SKM-1 (cell line): ENCODE data around the gene AKAP12.
A peak's percentile ranks its signal among the peaks of the same experiment; 100 is the strongest.
"Not testable (repeated sequence)": the region's sequence is repeated elsewhere in the genome, so short reads cannot be mapped to it uniquely, and the experiment has no call there.

ENCODE experiments used
- DNase-seq: peaks from one replicate; lab custom pipeline; 2025; ENCODE audit not compliant: unreplicated experiment; lab: John Stamatoyannopoulos, UW

AKAP12 gene

DNA sequence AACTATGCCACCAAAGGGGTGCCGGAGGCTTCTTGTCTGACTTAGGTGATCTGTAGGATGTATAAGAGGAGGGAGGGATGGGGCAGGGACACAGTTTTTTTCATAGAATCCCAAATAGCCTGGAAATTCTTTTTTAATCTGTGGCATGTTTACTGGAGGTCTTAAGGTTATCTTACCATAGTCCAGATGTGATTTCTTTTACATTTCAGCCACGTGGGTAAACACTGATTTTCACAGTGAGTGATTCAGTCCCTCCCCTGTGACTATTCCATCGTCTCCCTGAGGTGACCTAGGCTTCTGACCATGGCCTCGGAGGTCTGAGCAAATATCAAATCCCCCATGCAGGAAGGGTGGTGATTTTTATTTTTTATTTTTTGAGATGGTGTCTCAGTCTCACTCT is 67.7 kb downstream of the AKAP12 start:
- no peak for DNase-seq

DNA sequence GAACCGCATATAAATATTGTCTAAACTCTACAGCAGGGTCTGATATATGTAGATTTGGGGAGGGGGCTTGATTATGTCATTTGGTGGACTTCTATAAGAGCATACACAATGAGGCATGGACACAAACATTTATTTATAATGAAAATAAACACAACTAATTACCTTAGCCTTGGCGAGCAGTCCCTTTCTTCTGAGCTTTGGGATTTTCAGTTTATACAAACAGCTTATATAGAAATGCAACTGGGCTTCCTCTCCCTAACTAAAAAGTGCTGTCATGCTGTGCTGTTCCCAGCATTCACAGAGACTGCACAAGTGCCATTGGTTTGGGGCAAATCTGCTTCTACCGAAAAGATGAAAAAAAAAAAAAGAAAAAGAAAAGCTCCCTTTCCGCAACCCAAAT is 69.9 kb downstream of the AKAP12 start:
- no peak for DNase-seq

DNA sequence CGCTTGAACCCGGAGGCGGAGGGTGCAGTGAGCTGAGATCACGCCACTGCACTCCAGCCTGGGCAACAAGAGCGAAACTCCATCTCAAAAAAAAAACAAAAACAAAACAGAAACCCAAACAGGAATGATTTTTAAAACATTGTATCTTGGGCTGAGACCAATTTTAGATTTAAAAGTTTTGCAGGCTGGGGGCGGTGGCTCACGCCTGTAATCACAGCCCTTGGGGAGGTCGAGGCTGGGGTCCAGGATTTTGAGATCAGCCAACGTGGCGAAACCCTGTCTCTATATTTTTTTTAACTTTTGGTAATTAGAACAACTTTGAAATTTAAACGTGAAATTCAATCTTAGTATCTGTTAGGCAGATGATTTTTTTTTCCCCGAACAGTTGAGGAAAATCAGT is 70.5 kb downstream of the AKAP12 start:
- no peak for DNase-seq

DNA sequence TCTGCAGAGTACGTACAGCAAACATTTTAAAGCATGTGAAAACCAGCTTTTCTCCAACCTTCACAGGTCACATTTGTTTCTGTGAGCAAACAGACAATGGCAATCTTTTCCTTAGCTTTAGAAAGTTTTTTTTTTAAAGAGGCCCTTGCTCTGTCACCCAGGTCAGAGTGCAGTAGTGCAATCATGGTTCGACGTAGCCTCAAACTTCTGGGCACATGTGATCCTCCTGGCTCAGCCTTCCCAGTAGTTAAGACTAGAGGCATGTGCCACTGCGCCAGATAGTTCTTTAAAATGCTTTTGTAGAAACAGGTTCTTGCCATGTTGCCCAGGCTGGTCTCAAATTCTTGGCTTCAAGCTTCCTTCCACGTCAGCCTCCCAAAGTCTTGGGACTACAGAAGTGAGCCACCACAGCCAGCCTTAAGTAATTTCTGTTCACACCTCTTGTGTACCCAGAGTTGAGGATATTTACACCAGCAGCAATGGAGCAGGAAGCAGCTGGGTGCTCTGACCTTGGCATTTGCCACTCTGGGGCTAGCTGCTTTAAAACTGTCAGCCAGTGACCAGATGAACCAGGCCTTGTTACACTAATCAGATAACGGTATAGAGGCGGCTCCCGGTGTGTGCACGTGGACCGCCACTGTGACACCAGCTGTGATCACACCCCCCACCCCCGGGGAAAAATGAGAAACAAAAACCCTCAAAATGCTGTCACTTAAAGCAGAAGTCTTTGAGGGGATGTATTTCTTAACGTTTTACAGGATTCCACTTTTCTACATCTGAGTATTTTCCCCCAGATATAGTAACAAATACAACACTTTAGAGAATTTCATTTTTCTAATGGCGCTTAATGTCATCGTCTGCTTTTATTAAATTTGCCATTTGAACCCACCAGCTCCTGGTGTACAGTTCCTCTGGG is 71.3 kb downstream of the AKAP12 start:
- no peak for DNase-seq

DNA sequence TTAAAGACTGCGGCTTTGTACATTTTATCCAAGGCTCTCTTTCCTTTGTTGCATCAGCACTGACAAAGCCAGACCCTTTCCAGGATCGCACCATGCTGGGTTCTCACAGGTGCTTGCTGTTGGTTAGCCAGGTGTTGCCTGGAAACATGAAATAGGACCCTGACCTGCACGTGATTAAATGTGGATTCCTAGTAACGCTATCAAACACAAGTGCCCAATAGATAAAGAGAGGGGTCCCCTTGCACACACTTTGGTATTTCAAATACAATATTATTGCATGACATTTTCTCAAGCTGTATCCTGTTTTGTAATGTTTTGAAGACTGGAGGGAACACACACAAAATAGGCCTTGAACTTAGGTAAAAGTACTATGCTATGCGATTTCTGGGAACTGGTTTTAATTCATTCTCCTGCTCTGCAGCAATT is 73.3 kb downstream of the AKAP12 start:
- no peak for DNase-seq

DNA sequence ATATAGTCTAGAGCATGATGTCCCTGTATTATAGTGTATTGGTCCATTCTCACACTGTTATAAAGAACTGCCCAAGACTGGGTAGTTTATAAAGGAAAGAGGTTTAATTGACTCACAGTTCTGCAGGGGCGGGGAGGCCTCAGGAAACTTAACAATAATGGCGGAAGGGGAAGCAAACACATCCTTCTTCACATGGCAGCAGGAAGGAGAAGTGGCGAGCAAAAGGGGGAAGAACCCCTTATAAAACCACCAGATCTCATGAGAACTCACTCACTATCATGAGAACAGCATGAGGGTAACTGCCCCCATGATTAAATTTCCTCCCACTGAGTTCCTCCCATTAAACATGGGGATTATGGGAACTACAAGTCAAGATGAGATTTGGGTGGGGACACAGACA is 75.9 kb downstream of the AKAP12 start:
- DNase-seq = not testable (repeated sequence)

DNA sequence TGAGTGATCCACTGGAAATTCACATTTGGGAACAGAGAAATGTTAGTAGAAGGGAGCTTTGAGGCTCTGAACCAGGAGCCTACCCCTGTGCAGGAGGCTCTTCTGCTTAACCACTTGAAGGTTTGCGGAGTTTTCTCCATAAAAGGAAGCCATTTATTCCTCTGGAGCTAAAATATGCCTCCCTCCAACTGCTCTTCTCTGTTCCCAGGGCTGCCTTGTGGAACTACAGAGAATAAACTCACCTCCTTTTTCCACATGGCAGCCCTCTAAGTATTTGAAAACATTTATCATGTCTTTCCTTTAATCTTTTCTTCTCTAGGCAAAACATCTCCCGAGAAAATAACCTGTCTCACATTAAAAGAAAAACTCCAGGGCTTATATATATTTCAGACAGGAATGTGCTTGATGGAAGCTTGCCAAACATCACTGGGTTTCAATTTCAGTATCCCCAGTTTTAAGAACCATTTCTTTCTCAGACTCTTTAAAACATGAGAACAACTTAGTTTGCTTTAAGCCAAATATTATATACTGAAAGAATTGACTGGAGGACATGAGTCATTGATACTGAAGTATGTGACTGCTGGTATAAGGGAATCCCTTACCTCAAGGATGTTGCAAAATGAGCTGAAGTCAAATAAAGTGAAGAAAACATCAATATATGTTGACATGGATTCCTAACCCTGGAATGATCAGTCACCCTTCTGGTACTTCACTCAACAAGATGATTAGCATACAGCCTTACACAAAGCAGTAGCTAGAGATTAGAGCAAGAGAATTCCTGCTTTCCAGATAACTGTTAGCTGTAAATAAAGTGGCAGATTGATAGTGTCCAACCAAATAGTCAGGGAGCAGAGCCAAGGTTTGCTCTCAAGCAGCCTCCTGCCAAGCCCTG is 77.6 kb downstream of the AKAP12 start:
- no peak for DNase-seq

DNA sequence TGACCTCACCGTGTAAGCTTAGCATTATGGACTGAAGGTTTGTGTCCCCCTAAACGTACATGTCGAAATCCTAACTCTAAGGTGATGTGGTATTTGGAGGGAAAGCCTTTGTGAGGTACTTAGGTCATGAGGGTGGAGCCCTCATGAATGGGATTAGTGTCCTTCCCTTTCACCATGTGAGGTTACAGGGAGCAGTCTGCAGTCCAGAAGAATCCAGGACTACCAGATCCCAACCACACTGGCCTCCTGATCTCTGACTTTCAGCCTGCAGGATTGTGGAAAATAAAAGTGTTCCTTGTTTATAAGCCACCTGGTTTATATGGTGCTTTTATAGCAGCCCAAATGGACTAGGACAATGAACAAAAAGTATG is 78.2 kb downstream of the AKAP12 start:
- no peak for DNase-seq

DNA sequence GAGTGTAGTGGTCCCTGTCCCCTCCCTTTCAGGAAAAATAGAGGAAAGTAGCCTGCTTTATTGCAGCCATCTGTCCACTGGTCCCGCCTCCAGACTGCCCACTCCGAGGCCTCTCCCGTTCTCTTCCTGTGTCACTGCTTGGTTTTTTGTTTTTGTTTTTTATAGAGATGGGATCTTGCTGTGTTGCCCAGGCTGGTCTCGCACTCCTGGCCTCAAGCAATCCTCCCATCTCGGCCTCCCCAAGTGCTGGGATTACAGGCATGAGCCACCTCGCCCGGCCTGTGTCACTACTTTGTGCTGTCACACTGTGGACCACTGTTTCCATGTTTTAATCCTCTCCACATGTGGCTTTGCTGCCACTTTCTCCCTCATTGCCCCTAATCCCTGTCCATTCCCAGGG is 80.4 kb downstream of the AKAP12 start:
- no peak for DNase-seq

DNA sequence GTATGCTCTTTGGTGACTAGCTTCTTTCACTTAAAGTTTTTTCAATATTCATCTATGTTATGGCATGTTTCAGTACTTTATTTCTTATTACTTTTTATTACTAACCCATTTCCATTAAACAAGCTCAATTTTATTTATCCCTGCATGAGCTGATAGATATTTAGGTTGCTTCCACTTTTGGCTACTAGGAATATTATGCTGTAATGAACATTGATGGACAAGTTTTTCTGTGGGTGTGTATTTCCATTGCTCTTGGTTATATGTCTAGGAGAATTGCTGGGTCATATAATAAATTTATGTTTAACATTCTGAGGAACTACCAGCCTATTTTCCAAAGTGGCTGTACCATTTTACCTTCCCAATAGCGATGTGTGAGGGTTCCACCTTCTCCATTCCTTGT is 81.7 kb downstream of the AKAP12 start:
- no peak for DNase-seq

DNA sequence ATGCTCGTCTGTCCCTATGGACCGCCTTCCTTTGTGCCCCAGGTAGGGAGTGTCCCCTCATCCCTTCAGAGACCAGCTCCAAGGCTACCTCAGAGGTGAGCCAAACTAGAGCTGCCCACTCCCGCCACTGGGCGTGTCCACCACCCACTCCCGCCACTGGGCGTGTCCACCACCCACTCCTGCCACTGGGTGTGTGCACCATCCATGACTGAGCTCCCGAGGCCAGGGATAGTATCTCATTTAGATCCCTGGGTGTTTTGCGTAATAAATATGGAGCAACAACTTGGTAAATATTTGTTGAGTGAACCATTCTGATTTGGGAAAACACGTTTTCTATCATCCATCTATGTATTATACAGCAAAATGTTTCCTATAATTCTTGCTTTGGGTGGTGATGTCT is 82.8 kb downstream of the AKAP12 start:
- DNase-seq = no peak

DNA sequence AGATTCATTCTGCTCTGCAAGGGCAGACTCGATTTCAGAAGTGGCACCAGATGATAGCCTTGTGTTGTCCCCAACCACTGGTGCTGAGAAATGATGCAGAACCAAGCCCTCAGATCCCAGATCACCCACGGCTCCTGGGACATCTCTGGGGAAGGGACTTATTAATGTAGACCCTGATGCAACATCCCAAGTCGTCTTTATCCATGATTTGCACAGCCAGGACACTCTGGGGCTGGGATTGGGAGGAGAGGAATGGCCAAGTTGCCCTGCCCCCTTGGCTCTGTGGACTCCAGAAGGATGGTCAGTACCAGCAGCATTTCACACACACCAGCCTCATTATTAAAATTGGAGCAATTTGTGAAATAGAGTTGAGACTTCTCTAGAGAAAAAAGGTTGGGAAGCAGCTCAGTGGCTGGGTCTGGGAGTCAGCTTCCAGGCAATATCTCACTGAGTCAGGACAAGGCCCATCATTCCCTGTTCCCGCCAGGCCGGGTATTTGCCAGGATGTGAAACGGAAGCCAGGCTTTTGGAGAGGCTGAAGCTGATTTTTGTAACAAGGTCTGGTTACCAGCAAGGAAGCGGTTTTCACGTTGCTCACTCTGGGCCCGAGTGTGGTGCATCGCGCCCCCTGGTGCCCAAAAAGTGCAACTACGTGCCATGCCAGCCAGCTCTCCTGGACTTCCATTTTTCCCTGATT is 84.2 kb downstream of the AKAP12 start:
- DNase-seq = peak; percentile 45

DNA sequence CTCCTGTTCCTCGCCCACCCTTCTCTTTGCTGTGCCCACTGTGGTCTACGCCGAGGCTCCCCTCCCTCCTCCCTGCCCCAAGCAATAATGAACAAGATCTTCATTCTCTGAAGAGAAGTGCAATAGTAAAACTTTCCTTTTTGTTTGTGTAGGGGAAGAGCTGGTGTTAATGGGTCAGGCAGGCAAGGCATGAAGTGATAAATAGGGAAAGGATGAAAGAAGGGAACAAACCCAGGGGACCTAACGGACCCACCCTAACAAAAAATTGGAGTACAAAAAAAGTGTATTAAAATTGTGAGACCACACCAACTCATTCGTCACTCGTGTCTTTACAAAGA is 84.7 kb downstream of the AKAP12 start:
- no peak for DNase-seq

DNA sequence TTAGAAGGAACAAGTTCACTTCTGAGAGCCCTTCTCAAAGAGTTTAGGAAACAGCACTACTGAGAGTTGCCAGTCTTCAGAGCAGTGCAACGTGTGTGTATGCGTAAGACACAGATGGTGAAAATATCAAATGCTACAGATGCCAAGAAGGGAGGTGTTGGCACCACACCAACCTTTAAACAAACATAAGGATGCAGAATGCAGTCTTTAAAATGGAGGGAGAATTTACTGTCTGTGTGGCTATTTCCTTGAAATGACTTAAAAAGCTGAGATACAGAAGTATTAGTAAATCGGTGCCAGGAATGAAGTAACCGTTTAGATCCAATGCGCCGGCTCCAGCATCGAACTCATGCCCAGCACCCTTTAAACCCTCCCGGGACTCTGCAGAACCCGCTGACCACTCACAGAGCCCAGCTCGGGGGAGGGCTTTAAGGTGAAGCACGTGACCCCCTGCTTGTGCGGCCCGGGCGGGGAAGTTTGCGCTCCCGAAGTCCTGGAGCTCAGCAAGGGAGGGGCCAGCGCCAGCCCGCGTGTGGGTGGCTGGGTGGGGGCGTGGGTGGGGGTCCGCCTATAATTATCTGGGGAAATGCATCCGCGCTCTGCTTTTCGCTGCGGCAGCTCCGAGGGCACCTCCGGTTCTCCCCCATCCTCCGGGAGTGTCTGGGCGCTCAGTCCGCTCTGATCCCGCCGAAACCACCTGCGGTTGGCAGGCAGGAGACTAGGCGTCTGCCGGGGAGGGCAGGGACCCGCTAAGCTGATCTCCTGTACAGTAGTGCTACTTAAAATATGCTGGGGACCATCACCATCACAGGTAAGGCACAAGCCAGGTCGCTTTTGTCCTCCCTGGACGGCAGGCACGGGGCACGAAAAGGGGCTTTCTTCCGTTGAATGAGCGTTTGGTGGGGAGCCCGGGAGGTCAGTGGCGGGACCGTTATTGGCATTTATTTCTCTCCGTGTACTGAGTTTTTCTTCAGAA is 85.6 kb downstream of the AKAP12 start:
- peak; percentile 40 for DNase-seq

DNA sequence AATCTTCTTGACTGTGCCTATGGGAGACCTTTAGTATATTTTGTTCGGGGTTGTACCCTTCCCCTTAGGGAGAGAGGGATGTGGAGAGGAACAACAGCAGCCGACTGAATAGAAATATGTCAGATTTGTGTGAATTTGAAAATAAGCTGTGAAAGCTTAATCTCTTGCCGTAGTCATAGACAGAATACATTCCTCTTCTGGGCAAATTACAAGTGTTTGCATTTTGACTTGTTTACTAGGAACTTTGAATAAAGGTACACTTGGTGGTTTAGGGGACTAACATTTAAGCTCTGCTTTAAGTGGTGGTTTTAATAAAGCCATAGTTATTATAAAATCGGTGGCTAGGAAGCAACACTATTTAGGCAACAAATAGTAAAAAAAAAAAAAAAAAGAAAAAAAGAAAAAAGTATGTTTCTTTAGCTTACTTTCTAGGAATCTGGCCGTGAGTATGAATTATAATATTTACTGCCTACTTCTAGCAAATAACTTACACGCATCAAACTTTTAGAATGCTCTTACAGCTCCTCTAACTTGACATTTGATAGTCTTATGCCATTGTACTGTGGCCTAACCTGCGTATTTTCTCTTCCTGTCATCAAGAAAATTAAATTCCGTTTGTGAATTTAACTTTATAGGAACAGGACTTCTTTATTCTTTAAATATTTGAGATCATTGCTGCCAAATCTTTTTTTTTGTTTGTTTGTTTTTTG is 86.5 kb downstream of the AKAP12 start:
- DNase-seq = no peak

DNA sequence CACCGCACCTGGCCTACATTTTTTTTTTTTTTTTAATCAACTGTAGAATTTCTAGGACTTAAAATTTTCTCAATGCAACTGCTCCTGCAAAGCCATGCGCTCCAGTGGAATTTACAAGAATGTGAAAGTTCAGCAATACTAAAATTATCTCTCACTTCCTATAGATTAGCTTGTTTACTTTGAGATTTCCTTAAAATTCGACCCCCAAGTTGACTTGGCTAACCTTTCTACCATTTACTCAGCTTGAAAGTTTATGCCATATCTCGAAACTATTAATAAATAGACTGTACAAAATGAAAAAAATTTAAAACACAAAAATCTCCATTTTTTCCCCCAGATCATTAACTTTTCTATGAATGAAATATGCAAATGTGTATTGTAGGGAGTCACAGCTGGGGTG is 87.3 kb downstream of the AKAP12 start:
- DNase-seq = no peak

DNA sequence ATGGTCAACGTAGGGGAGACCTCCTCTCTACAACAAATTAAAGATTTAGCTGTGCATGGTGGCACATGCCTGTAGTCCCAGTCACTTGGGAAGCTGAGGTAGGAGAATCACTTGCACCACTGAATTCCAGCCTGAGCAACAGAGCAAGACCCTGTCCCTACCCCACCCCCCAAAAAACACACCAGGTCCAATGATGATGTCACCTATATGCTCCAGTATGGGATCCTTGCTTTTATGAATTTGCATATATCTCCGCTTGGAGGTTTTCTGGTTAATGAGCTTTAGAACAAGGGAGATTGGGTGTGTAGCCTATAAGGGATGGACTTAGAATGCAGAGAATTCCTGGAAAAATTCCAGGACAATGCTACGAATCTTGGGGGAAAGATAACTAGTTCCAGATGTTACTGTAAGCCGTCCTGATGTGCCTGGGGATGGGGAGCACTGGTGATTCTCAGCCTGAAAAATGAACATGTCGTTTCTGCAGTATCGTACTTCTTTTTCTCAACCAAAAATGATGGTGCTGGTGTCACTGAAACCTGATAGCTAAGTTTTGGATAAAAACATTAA is 90.4 kb downstream of the AKAP12 start:
- DNase-seq = no peak

DNA sequence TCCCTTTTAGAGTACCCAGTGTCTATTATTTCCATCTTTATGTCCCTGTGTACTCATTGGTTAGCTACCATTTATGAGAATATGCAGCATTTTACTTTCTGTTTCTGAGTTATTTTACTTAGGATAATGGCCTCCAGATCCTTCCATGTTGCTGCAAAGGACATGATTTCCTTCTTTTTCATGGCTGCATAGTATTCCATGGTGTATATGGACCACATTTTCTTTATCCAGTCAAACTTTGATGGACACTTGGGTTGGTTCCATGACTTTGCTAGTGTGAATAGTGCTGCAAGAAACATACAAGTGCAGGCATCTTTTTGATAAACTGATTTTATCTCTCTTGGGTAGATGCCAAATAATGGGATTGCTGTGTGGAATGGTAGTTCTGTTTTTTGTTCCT is 96.2 kb downstream of the AKAP12 start:
- no peak for DNase-seq

DNA sequence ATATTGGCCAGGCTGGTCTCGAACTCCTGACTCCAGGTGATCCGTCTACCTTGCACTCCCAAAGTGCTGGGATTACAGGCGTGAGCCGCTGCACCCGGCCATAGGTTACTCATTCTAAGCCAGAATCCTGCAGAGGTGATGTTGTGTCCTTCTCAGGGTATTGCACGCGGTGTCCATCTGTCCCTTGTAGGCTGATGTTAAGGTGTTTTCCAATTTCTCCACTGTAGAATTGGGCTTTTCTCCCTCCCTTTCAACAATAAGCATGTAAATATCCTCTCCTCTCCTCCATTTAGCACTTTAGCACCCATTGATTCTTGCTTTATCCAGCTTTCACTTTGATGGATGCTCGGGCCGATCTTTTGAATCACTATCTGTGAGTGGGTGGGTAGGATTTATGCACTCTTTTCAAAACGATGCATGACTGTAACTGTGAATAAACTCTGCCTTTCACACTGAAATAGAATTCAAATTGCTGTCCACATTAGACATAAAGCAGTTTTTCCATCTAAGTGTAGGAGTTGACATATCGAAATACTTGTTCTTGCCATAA is 99.0 kb downstream of the AKAP12 start:
- DNase-seq = no peak
